ENCODE results near the gene VWA8. TPM values are rescaled to one million over a fixed set of nuclear protein-coding genes. Genes with fewer than 3 reads are reported as not detected.

The VWA8 gene
- total and polyA plus RNA-seq, 2 experiments from 2014 or later, result 6.3 to 24.6 TPM

GRCh38 chr13:41696163-41697003 lies 264.5 kb downstream of the VWA8 start:
- Histone ChIP-seq H3K4me1 (ENCODE audit: insufficient read depth) (peaks cover 49% of the 10 kb centered on the region), H3K27me3 (ENCODE audit: insufficient read depth) (no peaks in the 10 kb centered on the region), H3K4me3 (no peak overlapping the region), H2AFZ (no peak overlapping the region), H3K27ac (ENCODE audit: low read depth) (peak overlapping the region; percentile 40), H3K4me2 (peak overlapping the region; percentile 41), H4K20me1 (replicated peaks; ENCODE audit: insufficient read depth) (no peaks in the 10 kb centered on the region), H3F3A (replicated peaks; ENCODE audit: low read depth) (no peaks in the 10 kb centered on the region), H3K9me2 (ENCODE audit: insufficient read depth) (no peaks in the 10 kb centered on the region), H3K79me2 (replicated peaks; ENCODE audit: insufficient read depth) (no peaks in the 10 kb centered on the region), H3K36me3 (ENCODE audit: insufficient read depth) (no peaks in the 10 kb centered on the region)
- TF ChIP-seq ZNF331 (CRISPR knock-in tag; IDR thresholded peaks at IDR 0.05; ENCODE audit: low read depth) (no peak), CREB1 (CRISPR knock-in tag; IDR thresholded peaks at IDR 0.05; ENCODE audit: low read depth) (no peak), CTCF (conservative IDR thresholded peaks at IDR 0.05; ENCODE audit: low read depth in 2 of 2) (no peak), NANOG (IDR thresholded peaks at IDR 0.05; ENCODE audit: borderline replicate concordance) (no peak), POLR2AphosphoS5 (IDR thresholded peaks at IDR 0.05; ENCODE audit: low read depth) (no peak)
- peaks cover 41% of the 10 kb centered on the region for H3K4me1 Mint-ChIP-seq
- no peaks in the 10 kb centered on the region for H3K27me3 Mint-ChIP-seq (ENCODE audit: insufficient read depth, low read depth, poor library complexity)
- no peaks in the 10 kb centered on the region for H3K9me3 Mint-ChIP-seq
- DNase-seq (ENCODE audit: low spot score) (peak; percentile 63), ATAC-seq (peak; percentile 94)
- H3K36me3 Mint-ChIP-seq (ENCODE audit: low read depth), result no peaks in the 10 kb centered on the region
- H3K4me3 Mint-ChIP-seq, result peak overlapping the region; percentile 11; the same call in 2 of the 3 replicates
- peak overlapping the region; percentile 89 for H3K27ac Mint-ChIP-seq

- no peaks in the 10 kb centered on the region for H3F3A ChIP-seq (replicated peaks; ENCODE audit: low read depth)
- peaks cover 49% of the 10 kb centered on the region for H3K4me1 ChIP-seq (ENCODE audit: insufficient read depth)
- Mint-ChIP-seq H3K27ac (peak overlapping the region; percentile 55), H3K36me3 (ENCODE audit: low read depth) (no peaks in the 10 kb centered on the region; the same call in 2 of the 3 replicates), H3K27me3 (ENCODE audit: insufficient read depth, low read depth, poor library complexity) (no peaks in the 10 kb centered on the region), H3K9me3 (no peaks in the 10 kb centered on the region), H3K4me1 (peaks cover 39% of the 10 kb centered on the region), H3K4me3 (no peak overlapping the region)
- H3K4me3 ChIP-seq, result no peak overlapping the region
- 0 out of 2 replicates have a peak overlapping the region, but pooled peaks have one; percentile 5 for H3K4me2 ChIP-seq
- H3K36me3 ChIP-seq (ENCODE audit: insufficient read depth), result no peaks in the 10 kb centered on the region
- no peaks in the 10 kb centered on the region for H3K9me2 ChIP-seq (ENCODE audit: insufficient read depth)
- H3K79me2 ChIP-seq (replicated peaks; ENCODE audit: insufficient read depth), result no peaks in the 10 kb centered on the region
- DNase-seq (ENCODE audit: low spot score) (no peak), ATAC-seq (no peak)
- H4K20me1 ChIP-seq (replicated peaks; ENCODE audit: insufficient read depth), result no peaks in the 10 kb centered on the region
- no peaks in the 10 kb centered on the region for H3K27me3 ChIP-seq (ENCODE audit: insufficient read depth)
- no peak overlapping the region for H3K27ac ChIP-seq (ENCODE audit: low read depth)
- no peak overlapping the region for H2AFZ ChIP-seq
- no peak for TF ChIP-seq STAT1 (IDR thresholded peaks at IDR 0.05; ENCODE audit: unreplicated experiment)
- TF ChIP-seq EZH2 (IDR thresholded peaks at IDR 0.05; ENCODE audit: low read depth, unreplicated experiment), result no peak
- TF ChIP-seq CREB1 (CRISPR knock-in tag; IDR thresholded peaks at IDR 0.05; ENCODE audit: low read depth), result no peak
- no peak for TF ChIP-seq ZNF114 (CRISPR knock-in tag; IDR thresholded peaks at IDR 0.05)
- TF ChIP-seq POLR2AphosphoS5 (IDR thresholded peaks at IDR 0.05; ENCODE audit: low read depth), result no peak
- TF ChIP-seq ZNF462 (CRISPR knock-in tag; IDR thresholded peaks at IDR 0.05), result no peak
Measured at GRCh38 chr13:41694545-41695301, 266.2 kb downstream of the VWA8 start.

Data from GM23338 (cell line).